GM12891 (cell line): ENCODE data around the gene MAJIN. TPM values are rescaled to one million over a fixed set of nuclear protein-coding genes. Genes with fewer than 3 reads are reported as not detected.

Source experiments
- DNase-seq: peaks from one replicate; pipeline ENCODE4 v3.0.0; 2011; ENCODE audit warnings: low spot score; ENCODE audit not compliant: insufficient read length
- FAIRE-seq: peaks from 2 replicates; lab custom pipeline; 2011; peaks lifted over from hg19 to GRCh38; lab: Jason Lieb, UNC
- PAX5 ChIP-seq: IDR thresholded peaks from 2 replicates; pipeline ENCODE4 v1.6.1; 2011; ENCODE audit warnings: low read length, moderate library complexity, mild to moderate bottlenecking; ENCODE audit not compliant: insufficient read depth, severe bottlenecking
- POLR2A ChIP-seq: IDR thresholded peaks from 2 replicates; pipeline ENCODE4 v1.6.1; 2011; ENCODE audit warnings: low read depth, low read length, control low read depth
- POLR2AphosphoS5 ChIP-seq: IDR thresholded peaks from 2 replicates; pipeline ENCODE4 v1.6.1; 2011; ENCODE audit warnings: low read depth, low read length, control low read depth
- POU2F2 ChIP-seq: IDR thresholded peaks from 2 replicates; pipeline ENCODE4 v1.6.1; 2011; ENCODE audit warnings: low read depth, mild to moderate bottlenecking, control low read depth, low read length, moderate library complexity
- SPI1 ChIP-seq: IDR thresholded peaks from 2 replicates; pipeline ENCODE4 v1.6.1; 2011; ENCODE audit warnings: low read depth, low read length, control low read depth
- TAF1 ChIP-seq: IDR thresholded peaks from 2 replicates; pipeline ENCODE4 v1.6.1; 2011; ENCODE audit warnings: low read depth, low read length, control low read depth
- polyA plus RNA-seq: library from polyadenylated mRNA; unstranded; fragments of >200 nt; gene quantifications from one replicate; pipeline ENCODE4 v1.2.1, GENCODE V29; 2012; ENCODE audit warnings: low read depth, missing spikeins, inconsistent platforms; ENCODE audit not compliant: missing spikeins

MAJIN gene
- polyA plus RNA-seq: not detected

GRCh38 chr11:64971421-64972233 is at the start of gene MAJIN:
MAJIN (minus strand) TSS chr11:64972108; CDS start chr11:64959405, 12,703 bp downstream.
- DNase-seq: peak; percentile 83
- FAIRE-seq: peak; percentile 92

GRCh38 chr11:65021509-65021908 is 49.6 kb upstream of the MAJIN start:
- DNase-seq (no peak), FAIRE-seq (no peak)
- no peak for TF ChIP-seq POLR2AphosphoS5
- no peak for TF ChIP-seq TAF1
- no peak for TF ChIP-seq PAX5
- no peak for TF ChIP-seq SPI1
- no peak for TF ChIP-seq POU2F2
- no peak for TF ChIP-seq POLR2A

More at GRCh38 chr11:64971421-64972233, at the start of gene MAJIN:
- TF ChIP-seq POLR2A (no peak), POLR2AphosphoS5 (no peak), PAX5 (no peak), TAF1 (no peak), SPI1 (no peak), POU2F2 (no peak)

- DNase-seq (no peak), FAIRE-seq (no peak)
- TF ChIP-seq TAF1 (no peak), SPI1 (no peak), PAX5 (no peak), POU2F2 (no peak), POLR2AphosphoS5 (no peak), POLR2A (no peak)
These were observed 49.1 kb upstream of the MAJIN start for GRCh38 chr11:65021003-65021402.

DNA sequence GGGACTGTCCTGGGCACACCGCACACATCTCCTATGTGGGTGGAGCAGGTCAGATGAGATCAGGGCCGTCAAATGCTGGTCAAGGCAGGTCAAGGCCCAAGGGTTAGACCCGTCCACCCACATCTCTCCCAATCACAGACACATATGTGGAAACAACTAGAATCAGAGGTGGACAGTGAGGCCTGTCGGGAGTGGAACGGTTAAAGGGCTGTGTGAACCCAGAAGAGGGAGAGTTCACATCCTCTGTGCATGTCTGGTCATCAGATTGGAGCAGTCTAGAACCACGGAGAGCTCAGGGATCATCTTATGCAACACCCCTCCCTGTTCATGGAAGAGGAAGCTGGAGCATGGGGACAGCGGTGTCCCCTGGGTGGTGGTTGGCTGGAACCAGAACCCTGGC is 47.9 kb upstream of the MAJIN start:
- DNase-seq: no peak
- no peak for FAIRE-seq
- TF ChIP-seq POLR2A: no peak
- no peak for TF ChIP-seq TAF1
- TF ChIP-seq SPI1: no peak
- no peak for TF ChIP-seq PAX5
- no peak for TF ChIP-seq POLR2AphosphoS5
- TF ChIP-seq POU2F2: no peak

- FAIRE-seq (no peak), DNase-seq (no peak)
- TF ChIP-seq POU2F2 (no peak), SPI1 (no peak), TAF1 (no peak), PAX5 (no peak), POLR2AphosphoS5 (no peak), POLR2A (no peak)
These were observed 46.0 kb upstream of the MAJIN start for GRCh38 chr11:65017937-65018336.

GRCh38 chr11:65016705-65017104 is 44.8 kb upstream of the MAJIN start:
- TF ChIP-seq POLR2AphosphoS5: no peak
- no peak for DNase-seq
- no peak for FAIRE-seq

GRCh38 chr11:65014726-65015227 is 42.9 kb upstream of the MAJIN start:
- no peak for DNase-seq
- FAIRE-seq: no peak
- TF ChIP-seq SPI1: no peak
- TF ChIP-seq PAX5: no peak
- no peak for TF ChIP-seq POLR2A
- no peak for TF ChIP-seq POLR2AphosphoS5
- no peak for TF ChIP-seq POU2F2
- TF ChIP-seq TAF1: no peak

- no peak for TF ChIP-seq PAX5
- TF ChIP-seq POU2F2: no peak
- TF ChIP-seq SPI1: no peak; the same call in 1 of the 2 replicates
- peak; percentile 58; the same call in 1 of the 2 replicates for TF ChIP-seq TAF1
- TF ChIP-seq POLR2AphosphoS5: peak; percentile 67
- 0 out of 2 replicates have a peak, but pooled peaks have one; percentile 34 for TF ChIP-seq POLR2A
- FAIRE-seq (peak; percentile 93), DNase-seq (peak; percentile 97)
These were observed 42.2 kb upstream of the MAJIN start, which contains the start of gene ARL2 for GRCh38 chr11:65013888-65014725. ARL2 (plus strand) TSS chr11:65014160; CDS start chr11:65014208, 48 bp downstream.
